CD4-positive, alpha-beta T cell treated with Interleukin-17A for 1 hour (primary cell): ENCODE data around the gene KAZN.

Experiments
- DNase-seq: peaks from one replicate; pipeline ENCODE4 v3.0.0-alpha.2; 2020

KAZN gene

DNA sequence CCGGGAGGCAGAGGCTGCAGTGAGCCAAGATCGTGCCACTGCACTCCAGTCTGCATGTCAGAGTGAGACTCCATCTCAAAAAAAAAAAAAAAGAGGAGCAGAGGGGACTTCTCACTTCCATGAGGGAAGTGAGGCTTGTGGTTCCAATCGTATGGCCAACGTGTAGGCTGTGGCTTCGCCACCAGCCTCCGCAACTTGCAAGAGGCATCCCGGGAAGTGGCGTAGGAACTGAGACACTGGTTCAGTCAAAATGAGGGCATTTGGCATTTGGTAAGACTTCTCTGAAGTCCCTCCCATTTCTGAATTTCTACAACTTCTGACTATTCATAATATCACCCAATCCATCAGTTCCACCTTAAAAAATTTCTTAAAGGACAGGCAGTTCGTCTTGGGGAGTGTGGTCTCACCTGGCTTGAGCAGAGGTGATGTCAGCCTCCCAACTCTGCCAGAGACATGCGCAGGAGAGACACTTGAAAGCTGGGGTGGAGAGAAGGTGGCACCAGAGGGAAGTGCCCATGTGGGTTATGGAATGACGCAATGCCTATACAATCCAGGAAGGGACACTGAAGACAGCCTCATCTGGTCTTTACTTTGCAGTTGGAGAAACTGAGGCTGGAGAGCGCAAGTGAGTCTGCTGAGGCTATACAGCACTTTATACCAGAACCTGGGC is 17.2 kb downstream of the KAZN start:
- DNase-seq, result no peak

- DNase-seq, result no peak
These were observed 18.3 kb downstream of the KAZN start for GRCh38 chr1:14616632-14617396.

GRCh38 chr1:14617791-14618190 is 19.3 kb downstream of the KAZN start:
- no peak for DNase-seq

DNA sequence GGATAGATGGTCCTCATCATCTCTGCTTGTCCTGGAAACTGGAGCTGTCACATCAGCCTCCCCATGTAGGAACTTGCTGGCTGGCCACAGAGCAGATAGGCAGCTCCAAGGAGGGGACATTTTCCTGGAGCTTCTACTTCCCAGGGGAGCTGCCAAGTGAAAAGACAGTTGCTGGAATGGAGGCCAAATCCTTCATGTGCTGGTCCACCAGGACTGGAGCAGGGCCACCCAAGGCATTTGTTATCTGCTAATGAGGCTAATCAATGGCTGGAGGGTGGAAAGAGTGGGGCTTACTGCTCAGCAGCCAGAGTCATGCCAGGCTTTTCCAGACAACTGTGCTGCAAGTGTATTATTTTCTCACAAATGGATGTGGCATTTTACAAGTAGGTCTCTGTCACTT is 22.5 kb downstream of the KAZN start:
- no peak for DNase-seq

- no peak for DNase-seq
These were observed 24.6 kb downstream of the KAZN start for GRCh38 chr1:14623090-14623489.

DNA sequence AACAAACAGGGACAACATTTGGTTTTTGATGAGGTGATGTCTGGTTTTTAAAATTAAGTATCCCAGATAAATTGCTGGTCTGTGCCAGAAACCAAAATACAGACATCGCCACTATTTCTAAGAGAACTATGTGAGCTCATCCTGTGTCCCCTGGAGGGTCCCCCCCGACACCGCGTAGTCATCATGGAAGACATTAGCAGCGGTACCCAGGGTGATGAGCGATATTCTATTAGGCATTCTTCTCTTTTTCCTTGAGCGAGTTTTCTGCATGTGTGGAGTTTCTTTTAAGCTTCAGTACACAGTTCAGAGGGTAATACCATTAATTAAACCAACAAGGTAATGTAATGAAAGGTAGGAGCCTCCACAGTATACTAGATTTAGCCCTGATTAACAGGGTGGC is 26.5 kb downstream of the KAZN start:
- DNase-seq, result no peak

GRCh38 chr1:14625572-14625971 is 27.1 kb downstream of the KAZN start:
- DNase-seq, result no peak

GRCh38 chr1:14625996-14626395 is 27.5 kb downstream of the KAZN start:
- DNase-seq, result no peak

DNA sequence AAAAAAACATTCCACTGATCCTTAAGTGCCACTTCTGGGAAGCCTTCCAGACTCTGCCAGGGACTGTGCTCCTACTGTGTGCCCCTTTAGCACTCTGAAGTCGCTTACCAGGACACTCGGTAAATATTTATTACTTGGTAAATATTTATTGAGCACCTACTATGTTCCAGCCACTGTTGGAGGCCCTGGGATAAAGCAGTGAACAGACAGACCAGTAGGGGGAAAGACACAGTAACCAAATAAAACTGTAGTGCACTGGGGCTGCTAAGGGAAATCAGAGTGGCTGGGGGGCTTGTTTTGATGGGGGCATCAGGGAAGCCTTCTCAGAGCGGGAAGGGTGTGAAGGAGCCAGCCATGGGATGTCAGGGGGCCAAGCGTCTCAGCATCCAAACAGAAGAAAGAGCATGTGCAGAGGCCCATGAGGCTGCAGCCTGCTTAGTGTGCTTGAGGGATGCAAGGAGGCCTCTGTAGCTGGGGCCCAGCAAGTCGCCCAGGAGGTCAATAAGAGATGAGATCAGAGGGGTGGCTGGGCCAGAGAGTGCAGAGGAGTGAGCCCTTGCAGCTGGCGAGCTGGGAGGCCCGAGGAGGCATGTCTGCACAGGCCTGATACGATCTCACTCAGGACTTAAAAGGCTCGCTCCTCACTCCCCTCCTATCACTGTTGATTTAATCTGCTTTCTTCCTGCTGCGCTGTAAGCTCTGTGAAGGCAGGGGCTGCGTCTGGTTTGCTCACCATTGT is 28.6 kb downstream of the KAZN start:
- no peak for DNase-seq

DNA sequence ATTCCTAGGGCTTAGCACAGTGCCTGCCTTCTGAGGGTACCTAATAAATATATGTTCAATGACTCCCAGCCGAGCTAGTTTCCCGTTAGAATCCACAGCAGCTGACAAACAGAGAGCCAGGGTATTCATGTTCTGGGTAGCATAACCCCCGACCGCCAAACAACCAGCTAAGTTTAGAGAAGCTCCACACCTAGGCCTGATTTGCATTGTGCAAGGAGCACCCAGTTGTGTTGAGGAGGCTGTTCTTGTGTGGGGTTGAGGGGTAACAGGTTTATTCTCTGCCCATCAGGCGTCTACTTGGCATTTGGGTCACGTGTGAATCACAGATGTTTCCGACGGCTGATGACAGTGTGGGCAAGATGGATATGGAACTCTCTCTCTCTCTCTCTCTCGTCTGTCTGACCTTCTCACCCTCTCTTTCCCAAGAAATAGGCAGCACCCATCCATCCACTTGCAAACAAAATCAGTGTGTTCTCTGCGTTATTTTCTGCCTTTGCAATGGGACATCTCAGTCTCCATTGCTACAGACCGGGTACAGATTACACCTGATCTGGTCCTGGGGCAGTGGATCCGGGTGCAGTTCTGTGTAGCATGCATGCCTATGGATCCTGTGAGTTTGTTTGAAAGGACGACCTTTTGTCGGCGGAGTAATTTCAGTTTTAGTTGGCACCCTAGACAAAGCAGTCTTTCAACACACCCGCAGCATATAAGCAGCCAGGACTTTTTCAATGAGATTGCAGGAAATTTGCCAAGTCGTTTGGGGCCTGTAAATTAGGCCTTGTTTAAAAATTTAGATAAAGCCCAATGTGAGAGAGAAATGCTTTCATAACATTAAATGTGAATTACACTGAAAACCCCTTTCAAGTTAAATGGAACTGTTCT is 29.4 kb downstream of the KAZN start:
- DNase-seq, result no peak

GRCh38 chr1:14629363-14630014 is 31.0 kb downstream of the KAZN start:
- no peak for DNase-seq

DNA sequence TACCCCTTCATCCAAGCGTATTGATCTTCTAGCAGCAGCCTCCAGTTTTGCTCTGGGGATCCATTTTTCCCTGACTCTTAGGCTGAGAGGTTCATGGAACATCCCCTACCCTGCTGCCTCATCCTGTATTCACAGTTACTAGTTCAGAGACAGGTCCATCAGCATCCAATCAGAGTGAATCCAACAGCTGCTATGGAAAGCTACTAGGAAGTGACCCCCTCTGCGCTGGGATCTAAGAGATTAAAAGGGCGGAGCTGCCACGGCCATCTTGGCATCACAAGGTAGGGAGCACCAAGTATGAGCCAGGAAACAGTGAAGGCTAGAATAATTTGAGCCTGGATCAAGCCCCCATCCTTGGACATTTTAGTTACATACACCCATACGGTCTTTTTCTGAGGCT is 32.5 kb downstream of the KAZN start:
- no peak for DNase-seq

DNA sequence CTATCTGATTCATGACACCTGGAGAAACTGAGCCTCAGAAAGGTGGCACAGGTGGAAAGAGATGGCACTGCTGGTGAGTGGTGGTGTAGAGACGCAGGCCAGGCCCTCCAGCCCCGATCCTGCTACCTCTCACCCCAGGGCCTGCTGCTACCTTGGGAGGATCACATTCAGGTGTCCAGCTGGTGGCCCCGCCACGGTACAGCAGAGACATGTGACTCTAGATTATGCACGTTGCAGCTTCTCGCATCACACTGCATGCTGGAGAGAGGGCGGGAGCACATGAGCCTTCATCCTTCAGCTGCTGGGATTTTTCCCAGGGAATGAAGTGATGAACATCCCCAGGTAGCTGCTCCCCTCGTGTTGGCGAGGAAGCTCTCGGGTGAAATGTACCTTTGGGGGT is 32.9 kb downstream of the KAZN start:
- no peak for DNase-seq

- no peak for DNase-seq
These were observed 36.0 kb downstream of the KAZN start for GRCh38 chr1:14634486-14634885.

GRCh38 chr1:14635421-14635820 is 36.9 kb downstream of the KAZN start:
- no peak for DNase-seq

GRCh38 chr1:14636897-14637632 is 38.6 kb downstream of the KAZN start:
- no peak for DNase-seq

DNA sequence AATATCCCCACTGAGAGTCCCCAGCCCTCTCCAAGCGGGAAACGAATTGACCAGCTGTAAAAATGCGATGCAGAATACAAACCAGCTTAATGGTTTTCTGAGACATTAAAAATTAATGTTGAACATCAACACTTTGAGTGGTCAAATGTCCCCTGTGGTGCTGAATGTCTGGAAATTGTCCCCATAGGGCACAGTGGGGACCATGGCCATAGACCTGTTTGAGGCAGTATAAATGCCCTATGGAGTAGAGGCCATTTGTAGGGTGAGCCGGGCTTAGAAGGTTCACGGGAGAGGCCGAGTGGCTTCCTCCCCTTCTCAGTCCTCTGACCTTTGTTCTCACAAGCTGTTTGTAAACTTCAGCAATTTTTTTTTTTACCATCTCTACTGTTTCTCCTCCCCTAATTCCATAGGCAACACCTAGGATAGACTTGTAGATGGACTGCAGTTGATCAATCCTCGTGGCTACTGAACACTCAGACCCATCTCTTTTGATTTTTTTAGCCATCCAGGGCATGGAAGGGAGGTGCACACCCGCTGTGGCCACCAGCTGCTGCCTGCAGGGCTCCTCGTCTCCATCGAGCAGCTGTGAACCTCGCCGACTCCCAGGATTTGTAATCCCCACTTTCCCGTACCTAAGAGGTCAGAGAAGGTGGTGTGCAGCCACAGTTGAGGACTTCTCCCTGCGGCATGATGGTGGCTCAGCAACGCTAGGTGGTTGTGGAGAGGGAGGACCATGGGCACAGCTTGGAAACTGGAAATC is 41.0 kb downstream of the KAZN start:
- no peak for DNase-seq

- DNase-seq, result no peak
These were observed 44.2 kb downstream of the KAZN start for GRCh38 chr1:14642712-14643111.

GRCh38 chr1:14646973-14647372 is 48.5 kb downstream of the KAZN start:
- DNase-seq, result no peak

DNA sequence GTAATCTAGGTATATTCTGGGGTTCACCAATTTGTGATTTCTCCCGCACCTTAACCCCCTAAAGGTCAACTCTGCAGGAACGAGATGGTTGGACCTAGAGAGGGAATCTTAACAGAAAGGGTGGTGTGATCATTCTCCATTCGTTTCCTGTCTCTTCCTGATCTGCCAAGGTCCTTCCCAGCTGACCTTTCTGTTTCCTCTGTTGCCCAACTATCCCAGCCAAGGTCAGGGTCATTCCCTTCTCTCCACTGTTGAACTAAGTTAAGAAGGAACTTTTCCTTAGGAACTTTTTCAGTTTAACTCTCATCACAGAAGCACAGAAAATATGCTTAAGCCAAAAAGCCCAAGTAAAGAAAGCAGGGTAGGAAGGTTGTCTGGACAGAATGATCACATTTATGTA is 49.3 kb downstream of the KAZN start:
- no peak for DNase-seq

DNA sequence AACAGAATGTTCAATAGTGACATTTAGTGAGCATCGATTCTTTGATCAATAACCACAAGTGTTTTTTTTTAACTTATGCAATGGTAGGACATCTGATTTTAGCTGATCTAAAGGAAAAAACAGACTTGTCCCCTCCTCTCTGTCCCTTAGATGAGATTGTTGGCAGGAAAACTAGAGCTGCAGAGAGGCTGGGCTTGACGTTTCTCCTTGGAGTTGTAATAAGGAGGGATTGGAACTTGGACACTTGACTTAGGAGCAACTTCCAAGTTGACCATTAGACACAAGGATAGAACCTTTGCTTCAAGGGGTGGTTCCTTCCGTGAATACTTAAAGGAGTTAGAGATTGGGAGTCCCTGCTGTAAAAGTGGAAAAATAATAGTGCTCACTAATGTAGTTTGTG is 49.9 kb downstream of the KAZN start:
- DNase-seq, result no peak
